Spleen (tissue), 11 donors: ENCODE measurements around the gene IL17REL. TPM values are rescaled to one million over a fixed set of nuclear protein-coding genes. Genes with fewer than 3 reads are reported as not detected.
A peak's percentile ranks its signal among the peaks of the same experiment; 100 is the strongest.

Source experiments
- DNase-seq: peaks from one replicate; pipeline ENCODE4 v3.0.0-alpha.2; 2020
- H3K27ac ChIP-seq, 8 donors: fragments of 200-600 bp; sonication (generic) in 7 of 8; 1 replicate in 4 of 8; 2 replicates in 4 of 8; pipeline versions ENCODE4 v1.5.0 to v1.8.0; 2016 to 2021; ENCODE audit warnings: inconsistent platforms in 4 of 8, mild to moderate bottlenecking in 4 of 8, moderate library complexity in 1 of 8
- H3K27me3 ChIP-seq, 7 donors: fragments of 200-600 bp; sonication (generic) in 6 of 7; replicated peaks in 1 of 7; 1 replicate in 4 of 7; 2 replicates in 3 of 7; pipeline versions ENCODE4 v1.5.0 to v1.8.0; 2016 to 2021; ENCODE audit warnings: inconsistent platforms in 3 of 7, mild to moderate bottlenecking in 1 of 7
- H3K36me3 ChIP-seq, 6 donors: fragments of 200-600 bp; sonication (generic) in 5 of 6; 1 replicate in 4 of 6; 2 replicates in 2 of 6; pipeline versions ENCODE4 v1.5.0 to v1.8.0; 2016 to 2021; ENCODE audit warnings: inconsistent platforms in 2 of 6
- H3K4me1 ChIP-seq, 6 donors: fragments of 200-600 bp; sonication (generic) in 5 of 6; 1 replicate in 3 of 6; 2 replicates in 3 of 6; pipeline versions ENCODE4 v1.5.0 to v1.8.0; 2016 to 2021; ENCODE audit warnings: inconsistent platforms in 3 of 6
- H3K4me3 ChIP-seq, 8 donors: fragments of 200-600 bp; sonication (generic) in 7 of 8; 1 replicate in 4 of 8; 2 replicates in 4 of 8; pipeline versions ENCODE4 v1.5.0 to v1.8.0; 2016 to 2021; ENCODE audit warnings: inconsistent platforms in 4 of 8, mild to moderate bottlenecking in 4 of 8, moderate library complexity in 2 of 8
- H3K9me3 ChIP-seq, 8 donors: fragments of 200-600 bp; sonication (generic) in 7 of 8; 1 replicate in 4 of 8; 2 replicates in 4 of 8; pipeline versions ENCODE4 v1.5.0 to v1.8.0; 2016 to 2021; ENCODE audit warnings: inconsistent platforms in 4 of 8
- CTCF ChIP-seq, 11 experiments: fragments of 200-600 bp in 7 of 11; fragments of 450-650 bp in 4 of 11; sonication (generic) in 4 of 11; IDR thresholded peaks in 8 of 11; conservative IDR thresholded peaks in 3 of 11; 1 replicate in 7 of 11; 2 replicates in 4 of 11; pipeline versions ENCODE4 v1.4.0 to v1.8.0; 2016 to 2021; ENCODE audit warnings: antibody characterized with exemption in 11 of 11, inconsistent platforms in 4 of 11, mild to moderate bottlenecking in 1 of 11
- POLR2A ChIP-seq, 3 donors: fragments of 450-650 bp; IDR thresholded peaks; one replicate each; pipeline ENCODE4 v1.5.1; 2017; ENCODE audit warnings: antibody characterized with exemption in 3 of 3, mild to moderate bottlenecking in 1 of 3
- POLR2AphosphoS5 ChIP-seq, 3 donors: sonication (generic); formaldehyde crosslinking; IDR thresholded peaks; one replicate each; pipeline ENCODE4 v1.5.1; 2017; ENCODE audit warnings: antibody characterized with exemption in 3 of 3
- WGBS, 5 donors: extraction: QIAGEN DNeasy Blood & Tissue Kit in 3 of 5; methylation state at CpG; one replicate each; pipeline versions ENCODE4 v1.1.5 to v1.1.7; 2013 to 2018; 5-methylcytosine and 5-hydroxymethylcytosine counted together
- intact Hi-C: fragments of 100-400 bp; cut with DNase I; formaldehyde crosslinking; loops from one replicate; pipeline ENCODE4 v1.15.0; 2023; ENCODE audit warnings: low total_unique reads
- polyA plus RNA-seq, 3 donors: library from polyadenylated mRNA; stranded (reverse); fragments of 200-250 nt; gene quantifications; one replicate each; pipeline ENCODE4 v1.2.1, GENCODE V29; 2013
- total RNA-seq, 7 donors: library from RNA; depleted of rRNA in 3 of 7; stranded (reverse); fragments of >200 nt in 3 of 7; fragmentation: NEBNext Ultra II Directional in 4 of 7; extraction: Animal tissue kit (Norgen Biotek cat#: 25700) in 4 of 7; gene quantifications; one replicate each; pipeline versions ENCODE4 v1.1.0 to v1.2.1, GENCODE V29; 2016 to 2021
- donor health status: healthy with polysubstance abuse.
- donor health status: DM: no; HTN: no; CAD: no; lungs with moderate emphysema.
- donor health status: DM: no; HTN: no; CAD: no.
- donor health status: Bipolar disorder and iron deficiency.
- donor health status: healthy.
- donor health status: DM: no; HTN: no; CAD: no.
- donor health status: DM: yes; HTN: yes; CAD: no.

IL17REL gene
- total and polyA plus RNA-seq, 10 donors: 0.21 to 1.9 (median 0.83) TPM

- Histone ChIP-seq H3K27ac (peak overlapping the region; percentile 15 to 82 (median 46)), H3K9me3 (peaks cover 0 to 17% (median 11%) of the 10 kb centered on the region in 8 donors), H3K27me3 (peaks cover 0 to 12% (median 0%) of the 10 kb centered on the region in 7 donors), H3K4me3 (no peak overlapping the region), H3K36me3 (no peaks in the 10 kb centered on the region), H3K4me1 (peaks cover 2 to 37% (median 28%) of the 10 kb centered on the region in 6 donors)
- TF ChIP-seq POLR2A (IDR thresholded peaks at IDR 0.05) (no peak), POLR2AphosphoS5 (IDR thresholded peaks at IDR 0.05) (no peak), CTCF (IDR thresholded peaks at IDR 0.05 in 8 of 11, conservative IDR thresholded peaks at IDR 0.05 in 3 of 11) (no peak)
- peak; percentile 82 for DNase-seq
- intact Hi-C loops: no loop called here
- 23 to 34% (median 25%) methylated on average over 16 to 17 of the region's 17 CpGs for WGBS, 5 donors
Measured at GRCh38 chr22:49975543-49976389, 36.8 kb downstream of the IL17REL start.

- Histone ChIP-seq H3K4me1 (peaks cover 13 to 62% (median 48%) of the 10 kb centered on the region in 6 donors), H3K27me3 (peaks cover 0 to 12% (median 0%) of the 10 kb centered on the region in 7 donors), H3K27ac (peak overlapping the region in 1 of 8 donors; percentile 14), H3K36me3 (no peaks in the 10 kb centered on the region), H3K9me3 (no peaks in the 10 kb centered on the region), H3K4me3 (no peak overlapping the region)
- TF ChIP-seq POLR2AphosphoS5 (IDR thresholded peaks at IDR 0.05) (no peak), CTCF (IDR thresholded peaks at IDR 0.05 in 8 of 11, conservative IDR thresholded peaks at IDR 0.05 in 3 of 11) (peak in 1 of 11 experiments; percentile 3)
- intact Hi-C loops: loop anchor here (5.0 kb wide), 1 partner anchor 41 kb away; no protein-coding TSS in a partner anchor
- DNase-seq: no peak
- 90 to 95% (median 92%) methylated on average over 5 of the region's 5 CpGs for WGBS, 5 donors
Measured at GRCh38 chr22:49973018-49973961, 39.3 kb downstream of the IL17REL start.

- peaks cover 0 to 12% (median 0%) of the 10 kb centered on the region in 7 donors for H3K27me3 ChIP-seq
- H3K4me1 ChIP-seq: peaks cover 16 to 71% (median 57%) of the 10 kb centered on the region in 6 donors
- TF ChIP-seq POLR2A (IDR thresholded peaks at IDR 0.05) (no peak), POLR2AphosphoS5 (IDR thresholded peaks at IDR 0.05) (no peak), CTCF (IDR thresholded peaks at IDR 0.05 in 8 of 11, conservative IDR thresholded peaks at IDR 0.05 in 3 of 11) (no peak)
- H3K9me3 ChIP-seq: no peaks in the 10 kb centered on the region
- peak; percentile 81 for DNase-seq
- 43 to 55% (median 50%) methylated on average over 28 to 45 of the region's 45 CpGs for WGBS, 5 donors
- peak overlapping the region in 4 of 8 donors; percentile 87 to 99 (median 96) for H3K27ac ChIP-seq
- intact Hi-C loops: loop anchor here (5.0 kb wide), 1 partner anchor 40 kb away; no protein-coding TSS in a partner anchor
- H3K4me3 ChIP-seq: peak overlapping the region in 4 of 8 donors; percentile 43 to 70 (median 49)
- H3K36me3 ChIP-seq: no peaks in the 10 kb centered on the region
Measured at GRCh38 chr22:49972163-49973017, 40.2 kb downstream of the IL17REL start.
